HT1080 (cell line): ENCODE measurements around the gene CDK18. TPM values are rescaled to one million over a fixed set of nuclear protein-coding genes. Genes with fewer than 3 reads are reported as not detected.

Experiments used
- DNase-seq: peaks from one replicate; pipeline ENCODE4 v3.0.0-alpha.2; 2015; ENCODE audit warnings: low read depth
- total RNA-seq: library from RNA; depleted of rRNA; stranded (reverse); fragments of >200 nt; shearing (Covaris generic); gene quantifications from 2 replicates; pipeline ENCODE4 v1.2.3, GENCODE V29; 2014

CDK18 gene
- total RNA-seq, 1 experiment from 2014 or later: 1.7 TPM

DNA sequence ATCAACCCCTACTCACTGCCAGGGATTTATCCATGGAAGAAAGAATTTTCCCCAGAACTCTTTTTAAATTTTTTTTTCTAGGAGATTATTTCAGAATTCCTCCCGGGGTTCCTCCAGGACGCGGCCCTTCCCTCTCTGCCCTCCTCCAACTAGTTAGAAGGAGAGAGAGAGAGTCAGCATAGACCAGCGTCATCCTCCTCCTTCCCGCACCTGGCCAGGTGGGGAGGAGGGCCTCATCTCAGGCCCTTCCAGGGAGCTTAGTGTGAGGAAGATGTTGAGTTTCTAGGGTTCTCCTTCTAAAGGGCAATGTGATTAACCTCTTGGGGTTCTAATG lies 63.6 kb downstream of the CDK18 start:
- DNase-seq: no peak

DNA sequence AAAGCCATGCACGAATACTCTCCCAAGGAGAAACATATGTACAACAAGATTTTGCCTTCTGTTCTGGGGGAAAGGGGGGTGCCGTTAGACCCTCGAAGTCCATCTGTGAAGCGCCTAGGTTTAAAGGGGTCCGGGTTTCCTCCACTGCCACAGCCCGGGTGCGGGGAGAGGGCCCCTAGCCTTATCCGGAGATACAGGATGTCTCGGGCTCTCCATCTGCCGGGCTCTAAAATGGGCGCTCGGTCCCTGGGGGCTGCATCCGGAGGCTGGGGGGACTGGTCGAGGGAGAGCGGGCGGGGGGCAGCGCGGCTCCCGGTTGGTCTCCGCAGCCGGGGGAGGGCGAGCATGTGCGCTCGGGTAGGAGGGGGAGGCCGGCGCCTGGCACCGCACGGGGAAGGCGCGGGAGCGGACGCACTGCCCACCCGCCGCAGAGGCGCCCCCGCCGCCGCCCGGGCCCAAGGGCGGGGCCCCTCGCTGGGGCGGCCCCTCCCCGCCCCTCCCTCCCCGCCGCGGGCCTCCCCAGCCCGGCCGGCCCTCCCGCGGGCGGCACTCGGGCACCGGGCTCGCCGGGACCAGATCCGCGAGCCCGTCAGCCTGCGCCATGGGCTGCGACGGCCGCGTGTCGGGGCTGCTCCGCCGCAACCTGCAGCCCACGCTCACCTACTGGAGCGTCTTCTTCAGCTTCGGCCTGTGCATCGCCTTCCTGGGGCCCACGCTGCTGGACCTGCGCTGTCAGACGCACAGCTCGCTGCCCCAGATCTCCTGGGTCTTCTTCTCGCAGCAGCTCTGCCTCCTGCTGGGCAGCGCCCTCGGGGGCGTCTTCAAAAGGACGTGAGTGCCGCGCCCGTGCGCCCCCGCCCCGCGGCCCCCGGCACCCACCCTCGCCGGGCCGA lies 64.2 kb downstream of the CDK18 start:
- no peak for DNase-seq

DNA sequence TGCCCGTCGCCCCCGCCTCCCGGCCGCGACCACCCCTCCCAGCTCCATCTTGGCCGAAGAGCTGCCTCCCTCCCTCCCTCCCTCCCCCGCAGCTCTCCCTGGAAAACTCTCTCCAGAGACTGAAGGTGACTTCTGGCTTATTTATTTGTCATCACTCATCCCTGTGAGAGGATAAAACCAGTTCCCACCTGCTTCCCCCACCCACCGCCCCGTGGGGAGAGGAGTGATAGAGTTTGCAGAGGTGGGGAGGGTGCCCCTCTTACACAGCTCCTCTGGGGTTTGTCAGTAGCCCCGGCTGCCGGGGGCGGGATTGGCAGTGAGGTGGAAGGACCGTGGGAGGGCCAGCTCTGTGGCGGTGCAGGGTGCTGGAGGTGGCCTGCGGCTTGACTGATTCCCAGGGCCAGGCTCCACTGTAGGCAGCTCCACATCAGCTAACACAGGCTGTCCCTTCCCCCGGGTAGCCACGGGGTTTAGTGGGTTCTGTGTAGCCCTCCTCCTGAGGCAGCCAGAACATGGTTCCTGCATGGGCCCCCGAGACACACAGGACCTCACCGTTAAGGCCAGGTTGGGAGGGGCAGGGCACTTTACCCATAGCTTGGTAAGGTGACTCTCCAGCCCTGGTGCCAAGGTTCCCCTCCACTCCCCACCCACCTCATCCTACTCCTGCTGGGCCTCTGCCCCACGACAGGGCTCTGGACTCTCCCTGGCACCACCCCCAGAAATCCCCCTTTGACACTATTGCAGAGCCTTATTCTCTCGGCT lies 65.1 kb downstream of the CDK18 start:
- no peak for DNase-seq

DNA sequence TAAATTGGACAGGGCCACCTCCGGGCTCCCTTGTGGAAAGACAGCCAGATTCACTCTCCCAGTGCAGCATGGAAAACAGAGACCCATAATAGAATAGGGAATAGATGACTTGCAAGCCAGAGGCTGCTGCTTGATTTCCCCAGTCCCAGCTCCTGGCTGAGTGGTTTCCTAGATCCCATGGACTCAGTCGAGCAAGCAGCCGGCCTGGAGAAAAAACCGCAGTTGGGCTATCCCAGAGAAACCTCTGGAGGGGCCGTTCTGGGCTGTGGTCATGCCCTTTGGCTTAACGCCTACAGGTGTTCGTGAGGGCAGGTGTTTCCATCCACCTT lies 65.7 kb downstream of the CDK18 start:
- DNase-seq: no peak

DNA sequence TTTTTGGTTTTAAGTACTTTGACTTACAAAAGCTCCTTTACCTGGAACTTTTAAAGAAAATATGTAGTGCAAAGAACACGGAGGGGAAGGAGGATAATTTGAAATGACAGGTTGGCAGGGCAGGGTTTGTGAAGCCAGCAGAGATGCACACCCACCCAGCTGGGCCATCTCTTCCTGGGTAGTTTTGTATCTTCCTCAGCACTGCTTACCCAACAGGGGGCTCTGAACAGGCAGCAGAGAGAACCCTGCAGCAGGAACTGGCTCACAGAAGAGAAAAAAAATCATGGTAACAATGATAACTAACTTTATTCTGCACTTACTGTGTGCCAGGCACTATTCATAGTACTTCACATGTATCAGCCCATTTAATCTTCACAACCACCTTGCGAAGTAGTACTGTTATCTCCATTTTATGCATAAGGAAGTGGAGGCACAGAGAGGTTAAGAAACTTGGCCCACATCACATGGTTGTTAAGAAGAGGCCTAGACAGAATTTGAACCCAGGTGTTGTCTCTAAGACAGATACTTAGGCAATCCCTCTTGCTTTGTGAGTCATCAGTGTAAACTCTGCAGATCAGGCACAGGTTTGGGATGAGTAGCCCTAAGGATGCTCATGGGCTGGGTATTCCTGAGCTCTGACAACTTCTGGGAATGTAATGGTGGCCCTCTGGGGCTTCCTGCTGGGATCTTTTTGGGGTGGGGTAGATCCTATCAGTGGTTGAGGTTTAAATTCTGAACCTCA lies 66.5 kb downstream of the CDK18 start:
- DNase-seq: no peak

DNA sequence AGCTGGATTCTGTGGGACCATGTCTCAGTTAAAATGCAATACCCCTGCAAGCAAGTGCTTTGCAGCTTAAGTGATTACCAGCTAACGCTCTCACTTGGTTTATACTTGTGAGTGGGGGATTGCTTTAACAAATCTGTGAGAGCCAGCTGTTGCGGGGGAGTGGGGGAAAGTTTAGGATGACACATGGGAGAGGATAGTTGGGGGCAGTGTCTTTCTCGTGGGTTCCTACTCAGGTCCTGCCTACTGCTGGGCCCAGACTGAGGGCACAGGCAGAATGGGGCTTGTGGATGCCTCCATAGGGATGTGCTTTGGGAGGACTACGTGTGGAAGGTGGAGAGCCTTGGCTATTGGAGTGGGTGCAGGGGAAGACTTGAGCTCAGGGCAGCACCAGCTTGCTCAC lies 67.3 kb downstream of the CDK18 start:
- DNase-seq: no peak

DNA sequence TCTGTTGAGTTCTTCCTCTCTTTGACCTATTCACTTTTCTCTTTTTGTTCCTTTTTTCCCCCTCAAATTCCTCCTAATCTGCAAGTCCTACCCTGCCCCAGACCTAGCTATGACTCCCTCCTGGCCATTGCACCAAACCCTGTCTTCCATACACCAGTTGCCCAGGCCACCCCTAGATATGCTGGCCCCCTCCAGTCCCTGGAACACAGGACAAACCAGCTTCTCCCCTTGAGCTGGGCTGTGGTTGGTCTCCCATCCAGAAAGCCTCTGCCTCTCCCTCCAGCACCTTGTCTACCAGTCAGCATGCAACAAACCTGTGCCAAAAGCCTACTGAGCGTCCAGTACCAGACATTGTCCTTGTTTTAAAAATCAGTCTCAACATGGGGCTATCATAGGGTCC lies 68.0 kb downstream of the CDK18 start:
- no peak for DNase-seq

DNA sequence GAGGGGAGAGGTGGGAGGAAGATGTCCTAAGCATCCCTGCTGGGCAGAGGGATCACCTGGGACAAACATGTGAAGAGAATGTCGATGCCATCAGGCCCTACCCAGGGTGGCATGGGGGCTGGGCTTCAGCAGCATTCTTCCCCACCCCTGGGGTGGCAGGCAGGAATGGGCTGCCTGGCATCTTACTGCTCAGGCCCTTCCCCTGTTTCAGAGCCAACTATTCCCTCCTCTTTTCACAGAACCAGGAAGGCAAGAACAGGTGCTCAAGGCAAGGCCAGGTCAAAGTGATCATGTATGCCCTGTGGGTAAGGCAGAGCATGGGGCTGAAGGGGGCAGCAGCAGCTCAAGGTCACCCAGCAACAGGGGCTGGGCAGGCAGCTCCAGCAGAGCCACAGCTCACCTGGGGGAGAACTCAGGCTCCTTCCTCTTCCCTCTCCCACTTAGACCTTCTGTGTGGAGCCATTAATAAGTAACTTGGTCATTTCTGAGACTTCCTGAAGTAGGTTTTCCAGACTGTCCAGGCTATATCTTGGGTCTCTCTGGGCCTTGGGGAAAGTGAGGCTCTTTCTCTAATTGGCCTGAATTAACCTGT lies 70.9 kb downstream of the CDK18 start:
- no peak for DNase-seq

DNA sequence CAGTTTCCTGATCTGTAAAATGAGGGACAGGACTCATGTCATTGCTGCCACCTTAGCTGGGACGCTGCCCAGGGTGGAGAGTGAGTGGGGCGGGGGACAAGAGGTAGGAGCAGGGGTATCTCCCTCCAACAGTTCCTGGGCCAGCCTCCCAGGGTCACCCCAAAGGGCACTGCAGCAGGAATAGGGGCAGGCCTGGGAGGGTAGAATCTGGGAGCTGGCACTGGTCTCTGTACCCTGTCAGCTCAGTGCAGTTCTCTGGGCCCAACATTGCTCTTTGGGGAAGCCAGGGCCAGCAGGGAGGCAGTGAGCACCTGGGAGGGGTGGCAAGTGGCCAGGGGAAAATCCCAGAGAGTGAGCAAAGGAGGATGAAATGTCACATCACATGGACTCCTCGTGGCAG lies 71.5 kb downstream of the CDK18 start:
- DNase-seq: no peak

DNA sequence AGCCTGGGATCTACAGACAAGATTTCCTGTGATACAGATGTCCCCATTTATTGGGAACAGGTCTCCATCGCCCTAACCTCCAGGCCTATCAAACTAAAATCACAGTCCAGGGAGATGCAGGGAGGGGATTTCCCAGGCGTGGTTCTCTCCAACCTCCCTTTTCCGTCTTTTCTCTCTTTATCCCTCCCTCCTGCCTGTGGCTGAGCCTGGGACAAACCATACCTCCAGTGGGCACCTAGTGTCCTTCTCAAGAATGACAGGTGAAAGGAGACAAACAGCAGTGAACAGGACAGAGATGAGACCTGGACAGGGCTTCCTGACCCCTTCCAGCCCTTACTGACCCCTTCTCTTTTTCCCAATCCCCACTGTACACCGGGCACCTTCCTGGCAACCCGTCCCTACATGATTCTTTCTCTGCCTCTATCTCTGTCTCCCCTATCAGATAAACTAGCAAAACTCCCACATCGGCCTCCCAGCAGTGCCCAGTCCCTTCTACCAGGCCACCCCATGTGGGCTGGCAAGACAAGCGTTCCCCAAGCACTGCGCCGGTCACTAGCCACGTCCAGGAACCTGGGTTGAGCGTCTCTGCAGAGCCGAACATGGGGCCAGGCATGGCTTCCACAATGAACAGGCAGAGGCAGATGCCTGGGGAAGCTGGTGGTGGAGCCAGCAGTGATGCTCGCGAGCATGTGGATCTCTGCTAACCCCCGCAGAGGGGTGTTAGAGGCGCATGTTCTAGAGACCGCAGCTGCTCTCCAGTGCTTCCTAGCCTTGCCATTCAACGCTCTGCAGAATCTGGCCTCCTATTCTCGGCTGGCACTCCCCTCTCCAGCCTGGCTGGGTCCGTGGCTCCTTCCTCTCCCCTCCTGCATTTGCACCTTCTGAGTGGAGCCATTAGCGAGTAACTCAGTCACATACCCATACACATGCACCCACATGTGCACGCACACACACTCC lies 72.6 kb downstream of the CDK18 start:
- DNase-seq: no peak

DNA sequence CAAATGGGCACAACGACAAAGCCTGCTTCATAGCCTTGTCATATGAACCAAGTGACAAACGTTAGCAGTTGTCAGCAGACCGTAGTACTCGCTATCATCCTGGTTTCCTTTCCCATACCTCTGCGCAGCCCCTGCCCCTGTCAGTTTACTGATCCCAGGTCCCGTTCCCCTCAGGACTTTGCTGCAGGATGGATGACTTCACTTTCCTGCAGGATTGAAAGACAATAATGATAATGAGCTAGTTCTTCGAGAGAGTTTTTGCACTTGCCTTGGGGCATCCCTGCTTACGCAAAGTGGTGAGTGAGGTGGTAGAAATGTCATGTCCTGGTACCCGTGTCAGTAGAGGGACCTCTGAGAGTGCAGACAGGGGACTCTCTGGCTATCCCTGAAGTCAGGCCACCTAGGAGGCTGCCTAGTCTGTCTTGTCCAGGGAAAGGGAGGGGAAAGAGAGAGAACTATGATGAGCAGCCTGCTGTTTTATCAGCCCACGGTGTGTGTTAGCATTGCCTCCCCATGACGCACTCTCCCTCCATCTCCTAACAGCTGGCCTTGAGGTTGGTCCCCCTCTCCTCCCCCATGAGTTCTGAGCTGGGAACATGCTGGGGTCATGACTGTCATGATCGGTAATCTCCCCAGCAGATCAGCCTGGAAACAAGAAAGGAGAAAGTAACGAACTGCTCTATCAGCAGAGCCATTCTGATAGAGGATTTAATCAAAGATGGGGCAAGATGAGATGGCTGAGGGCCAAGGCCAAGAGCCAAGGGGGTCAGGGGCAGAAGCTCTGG lies 73.6 kb downstream of the CDK18 start:
- DNase-seq: no peak

DNA sequence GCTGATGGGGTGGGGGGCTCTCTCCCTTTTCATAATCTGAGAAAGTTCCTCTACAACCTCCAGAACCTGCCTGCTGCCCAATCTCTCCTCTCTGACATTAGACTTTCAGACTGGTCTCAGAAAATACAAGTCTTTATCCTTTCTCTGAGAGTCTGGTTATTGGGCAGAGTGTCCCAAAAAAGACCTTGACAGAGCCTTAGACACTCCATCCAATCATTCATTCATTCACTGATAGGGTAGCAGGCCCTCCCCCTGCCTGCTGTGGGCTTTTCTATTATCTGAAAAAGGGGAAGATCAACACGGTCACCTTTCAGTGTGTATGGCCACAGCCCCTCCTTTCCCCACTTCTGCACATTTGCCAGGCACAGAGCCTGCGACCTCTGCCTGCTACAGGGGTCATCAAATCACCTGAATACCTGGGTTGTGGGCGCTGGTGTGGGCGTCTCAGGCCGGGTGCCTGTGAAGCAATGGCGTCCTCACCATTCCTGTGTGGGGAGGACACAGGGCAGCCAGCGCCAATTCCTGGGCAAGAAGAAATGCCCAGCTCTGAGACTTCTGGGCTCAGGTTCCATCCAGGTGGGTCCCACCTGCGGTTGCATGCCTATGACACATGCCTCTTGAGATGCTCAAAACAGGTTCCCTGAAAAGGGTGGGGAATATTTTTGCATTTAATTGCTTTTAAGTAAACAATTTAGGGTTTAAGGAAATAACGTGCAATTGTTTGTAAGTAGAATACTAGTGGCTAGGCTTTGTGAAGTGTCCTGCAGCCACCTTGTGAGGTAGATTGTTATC lies 74.5 kb downstream of the CDK18 start:
- DNase-seq: no peak

DNA sequence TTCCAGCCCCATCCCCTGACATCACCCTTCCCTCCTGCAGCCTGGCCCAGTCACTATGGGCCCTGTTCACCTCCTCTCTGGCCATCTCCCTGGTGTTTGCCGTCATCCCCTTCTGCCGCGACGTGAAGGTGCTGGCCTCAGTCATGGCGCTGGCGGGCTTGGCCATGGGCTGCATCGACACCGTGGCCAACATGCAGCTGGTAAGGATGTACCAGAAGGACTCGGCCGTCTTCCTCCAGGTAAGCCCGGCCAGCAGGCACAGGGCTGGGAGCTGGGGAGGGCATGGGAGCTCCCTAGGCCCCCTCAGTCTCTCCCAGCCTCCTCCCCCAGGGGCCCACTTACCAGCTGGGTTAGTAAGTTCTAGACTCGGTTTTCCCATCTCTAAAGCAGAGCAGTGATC lies 75.2 kb downstream of the CDK18 start:
- DNase-seq: no peak

DNA sequence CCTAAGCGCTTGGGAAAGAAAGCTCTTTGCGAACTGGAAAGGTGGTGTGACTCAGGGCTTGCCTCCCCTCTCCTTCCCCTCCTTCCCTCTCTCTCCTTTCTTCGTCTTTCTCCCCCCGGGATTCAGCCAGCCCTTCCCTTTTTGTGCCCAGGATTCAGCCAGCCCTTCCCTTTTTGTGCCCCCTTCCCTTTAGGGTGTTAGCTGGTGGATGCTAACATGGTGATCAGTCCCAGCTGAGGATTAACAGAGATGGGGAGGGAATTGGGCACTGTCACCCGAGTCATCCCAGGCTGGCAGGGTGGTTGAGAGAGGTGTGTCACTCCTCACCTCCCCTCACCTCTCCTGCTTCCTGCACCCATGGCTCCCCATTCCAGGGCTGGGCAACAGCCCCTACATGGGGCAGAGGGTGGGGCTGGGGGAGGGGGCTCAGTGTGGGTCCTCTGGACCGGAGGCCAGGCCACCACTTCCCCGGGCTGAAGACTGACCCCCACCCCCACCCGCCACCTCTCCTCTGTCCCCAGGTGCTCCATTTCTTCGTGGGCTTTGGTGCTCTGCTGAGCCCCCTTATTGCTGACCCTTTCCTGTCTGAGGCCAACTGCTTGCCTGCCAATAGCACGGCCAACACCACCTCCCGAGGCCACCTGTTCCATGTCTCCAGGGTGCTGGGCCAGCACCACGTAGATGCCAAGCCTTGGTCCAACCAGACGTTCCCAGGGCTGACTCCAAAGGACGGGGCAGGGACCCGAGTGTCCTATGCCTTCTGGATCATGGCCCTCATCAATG lies 75.9 kb downstream of the CDK18 start:
- no peak for DNase-seq

DNA sequence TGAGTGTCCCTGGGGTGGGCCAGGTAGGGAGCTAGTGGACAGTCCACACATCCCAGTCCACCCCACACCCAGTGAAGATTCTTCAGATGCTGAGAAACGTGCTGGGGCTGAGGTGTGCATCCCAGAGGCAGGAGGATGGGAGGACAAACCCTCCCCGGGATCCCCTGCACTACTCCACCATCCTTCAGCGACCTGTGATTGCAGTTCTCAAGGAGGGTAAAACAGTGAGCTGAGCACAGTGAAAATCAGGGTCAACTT lies 76.4 kb downstream of the CDK18 start:
- no peak for DNase-seq

DNA sequence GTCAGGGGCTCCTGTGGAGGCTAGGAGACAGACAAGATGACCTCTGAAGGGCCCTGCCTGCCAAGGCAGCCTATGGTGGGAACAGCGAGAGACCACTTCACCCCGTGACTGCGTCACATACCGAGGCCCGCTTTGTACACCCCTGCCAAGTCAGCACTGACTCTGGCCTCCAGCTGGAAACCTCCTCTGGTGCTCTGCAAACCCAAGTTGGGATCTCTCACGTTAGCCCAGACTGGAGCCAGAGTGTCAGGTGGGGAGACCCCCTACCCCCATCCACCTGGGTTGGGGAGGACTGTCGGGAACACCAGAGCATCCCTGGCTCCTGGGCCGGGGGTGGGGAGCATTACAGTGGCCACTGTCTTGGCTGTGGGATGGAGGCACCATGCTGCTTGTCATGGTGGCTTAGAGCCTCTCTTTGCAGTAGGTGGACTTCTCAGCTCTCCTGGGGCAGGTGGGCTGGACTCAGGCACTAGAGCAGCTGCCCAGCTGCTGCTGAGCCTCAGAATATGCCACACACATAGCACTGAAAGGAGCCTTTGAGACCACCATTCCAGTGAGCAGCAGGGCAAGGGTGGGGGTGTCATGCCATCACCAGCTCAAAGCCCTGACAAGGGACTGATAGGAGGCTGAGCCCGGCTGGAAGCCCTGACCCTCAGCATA lies 77.0 kb downstream of the CDK18 start:
- no peak for DNase-seq

DNA sequence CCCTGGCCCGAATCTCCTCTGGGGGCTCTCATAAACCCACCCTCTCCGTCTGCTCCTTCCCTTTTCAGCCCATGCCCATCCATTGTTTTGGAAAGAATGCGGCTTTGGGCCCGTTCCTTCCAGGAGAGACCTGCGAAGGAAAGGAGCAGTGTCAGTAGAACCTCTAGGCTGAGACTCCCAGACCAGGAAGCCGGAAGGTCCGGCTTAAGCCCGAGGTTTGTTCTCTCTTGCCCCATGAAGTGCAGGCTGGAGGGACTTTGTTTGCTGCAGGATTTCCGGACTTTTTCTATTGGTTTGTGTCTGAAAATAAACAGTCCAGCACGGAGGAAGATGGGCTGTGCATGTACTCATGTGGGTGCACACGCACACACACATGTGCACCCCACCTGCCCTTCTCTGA lies 77.6 kb downstream of the CDK18 start:
- DNase-seq: no peak
